GM06990 (cell line): ENCODE results near the gene UGGT2.

Source experiments
- DNase-seq: peaks from one replicate; pipeline ENCODE4 v3.0.0-alpha.2; 2011; ENCODE audit not compliant: insufficient read length; ENCODE audit errors: extremely low read depth
- H3K27me3 ChIP-seq: replicated peaks from 2 replicates; pipeline ENCODE4 v1.6.0; 2011; ENCODE audit warnings: low read length; ENCODE audit not compliant: control insufficient read depth, insufficient read depth
- H3K36me3 ChIP-seq: 2 replicates; pipeline ENCODE4 v1.5.1; 2011; ENCODE audit warnings: low read length; ENCODE audit not compliant: control insufficient read depth, insufficient read depth
- H3K4me3 ChIP-seq: replicated peaks from 2 replicates; pipeline ENCODE4 v1.5.1; 2011; ENCODE audit warnings: low read depth, mild to moderate bottlenecking, control low read depth, low read length
- CTCF ChIP-seq: IDR thresholded peaks from 2 replicates; pipeline ENCODE4 v1.5.1; 2011; ENCODE audit warnings: low read length, control low read depth, mild to moderate bottlenecking, inconsistent platforms; ENCODE audit not compliant: insufficient read depth, poor library complexity, severe bottlenecking

Gene UGGT2

GRCh38 chr13:96025283-96025682, 27.9 kb downstream of the UGGT2 start:
- no peak for TF ChIP-seq CTCF
- no peak for DNase-seq

GRCh38 chr13:96020931-96021330, 32.3 kb downstream of the UGGT2 start:
- no peak for DNase-seq
- Histone ChIP-seq H3K4me3 (no peak overlapping the region), H3K36me3 (peaks cover 5% of the 10 kb centered on the region), H3K27me3 (no peaks in the 10 kb centered on the region)
- no peak for TF ChIP-seq CTCF

More at GRCh38 chr13:96025283-96025682, 27.9 kb downstream of the UGGT2 start:
- Histone ChIP-seq H3K27me3 (no peaks in the 10 kb centered on the region), H3K36me3 (no peaks in the 10 kb centered on the region; the same call in 1 of the 2 replicates), H3K4me3 (no peak overlapping the region)

GRCh38 chr13:96020155-96020575, 33.0 kb downstream of the UGGT2 start:
- H3K4me3 ChIP-seq, result no peak overlapping the region
- peak; percentile 66 for TF ChIP-seq CTCF

GRCh38 chr13:96018135-96018534, 35.1 kb downstream of the UGGT2 start:
- TF ChIP-seq CTCF, result no peak
- Histone ChIP-seq H3K27me3 (no peaks in the 10 kb centered on the region), H3K36me3 (peaks cover 5% of the 10 kb centered on the region), H3K4me3 (no peak overlapping the region)
- DNase-seq, result no peak

More at GRCh38 chr13:96020155-96020575, 33.0 kb downstream of the UGGT2 start:
- H3K27me3 ChIP-seq, result no peaks in the 10 kb centered on the region
- DNase-seq, result no peak
- H3K36me3 ChIP-seq, result peaks cover 5% of the 10 kb centered on the region

GRCh38 chr13:96011291-96011872, 41.8 kb downstream of the UGGT2 start:
- no peak overlapping the region for H3K4me3 ChIP-seq
- H3K36me3 ChIP-seq, result no peaks in the 10 kb centered on the region; the same call in 1 of the 2 replicates
- TF ChIP-seq CTCF, result no peak
- no peaks in the 10 kb centered on the region for H3K27me3 ChIP-seq
- no peak for DNase-seq

- no peak for TF ChIP-seq CTCF
- Histone ChIP-seq H3K4me3 (no peak overlapping the region), H3K36me3 (no peaks in the 10 kb centered on the region), H3K27me3 (no peaks in the 10 kb centered on the region)
- no peak for DNase-seq
Observed at GRCh38 chr13:96003304-96003703, 49.9 kb downstream of the UGGT2 start.
